ENCODE data around the gene MEIOSIN. TPM values are rescaled to one million over a fixed set of nuclear protein-coding genes. Genes with fewer than 3 reads are reported as not detected.

The MEIOSIN gene
- total RNA-seq, 2 experiments from 2014 or later, result not detected

DNA sequence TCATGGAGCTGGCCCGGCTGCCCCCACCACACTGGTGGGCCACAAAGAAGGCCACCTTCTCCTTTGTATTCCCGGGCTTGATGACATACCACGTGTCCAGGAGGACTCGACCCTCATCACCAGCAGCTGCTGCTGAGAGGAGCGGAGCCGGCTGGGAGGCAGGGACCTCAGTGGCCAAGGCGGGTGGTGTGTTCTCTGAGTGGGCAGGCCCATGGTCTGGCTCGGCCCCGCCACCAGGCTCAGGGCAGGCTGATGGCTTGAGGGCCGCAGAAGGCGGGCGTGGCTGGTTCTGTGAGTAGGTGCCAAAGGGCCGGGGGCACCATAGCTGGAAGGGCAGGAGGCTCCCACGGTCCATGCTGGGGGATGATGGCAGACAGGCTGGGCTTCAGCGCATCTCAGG lies 20.1 kb upstream of the MEIOSIN start:
- peaks cover 33% of the 10 kb centered on the region for H3K4me1 Mint-ChIP-seq (ENCODE audit: low read depth)
- H3K9me3 Mint-ChIP-seq, result no peaks in the 10 kb centered on the region
- DNase-seq, result no peak
- TF ChIP-seq, protein P1, sequence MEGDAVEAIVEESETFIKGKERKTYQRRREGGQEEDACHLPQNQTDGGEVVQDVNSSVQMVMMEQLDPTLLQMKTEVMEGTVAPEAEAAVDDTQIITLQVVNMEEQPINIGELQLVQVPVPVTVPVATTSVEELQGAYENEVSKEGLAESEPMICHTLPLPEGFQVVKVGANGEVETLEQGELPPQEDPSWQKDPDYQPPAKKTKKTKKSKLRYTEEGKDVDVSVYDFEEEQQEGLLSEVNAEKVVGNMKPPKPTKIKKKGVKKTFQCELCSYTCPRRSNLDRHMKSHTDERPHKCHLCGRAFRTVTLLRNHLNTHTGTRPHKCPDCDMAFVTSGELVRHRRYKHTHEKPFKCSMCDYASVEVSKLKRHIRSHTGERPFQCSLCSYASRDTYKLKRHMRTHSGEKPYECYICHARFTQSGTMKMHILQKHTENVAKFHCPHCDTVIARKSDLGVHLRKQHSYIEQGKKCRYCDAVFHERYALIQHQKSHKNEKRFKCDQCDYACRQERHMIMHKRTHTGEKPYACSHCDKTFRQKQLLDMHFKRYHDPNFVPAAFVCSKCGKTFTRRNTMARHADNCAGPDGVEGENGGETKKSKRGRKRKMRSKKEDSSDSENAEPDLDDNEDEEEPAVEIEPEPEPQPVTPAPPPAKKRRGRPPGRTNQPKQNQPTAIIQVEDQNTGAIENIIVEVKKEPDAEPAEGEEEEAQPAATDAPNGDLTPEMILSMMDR (IDR thresholded peaks at IDR 0.05), result no peak
- H3K4me3 Mint-ChIP-seq, result no peak overlapping the region
- no peaks in the 10 kb centered on the region for H3K27me3 Mint-ChIP-seq
- CTCF ChIA-PET, result no interaction called here
- POLR2A ChIA-PET, result interaction anchor here (1.1 to 1.6 kb wide), 3 partner anchors 9 to 19 kb away, joined by 3 to 4 read pairs (median 4); no protein-coding TSS in a partner anchor
- intact Hi-C loops (cut with micrococcal nuclease), result no loop called here
- no peak overlapping the region for H3K27ac Mint-ChIP-seq
- H3K36me3 Mint-ChIP-seq (ENCODE audit: low read depth), result peaks cover 16% of the 10 kb centered on the region
- no peak for ATAC-seq

- DNase-seq (no peak), ATAC-seq (no peak)
- peaks cover 24% of the 10 kb centered on the region for H3K36me3 Mint-ChIP-seq (ENCODE audit: low read depth)
- intact Hi-C loops (cut with micrococcal nuclease), result no loop called here
- peaks cover 39% of the 10 kb centered on the region for H3K4me1 Mint-ChIP-seq (ENCODE audit: low read depth)
- ChIA-PET POLR2A (interaction anchor here (2.0 to 5.1 kb wide), 3 partner anchors 15 to 22 kb away, joined by 6 to 40 read pairs (median 9); partner anchors contain the start of genes QPCTL and SNRPD2), CTCF (interaction anchor here (0.8 to 4.8 kb wide), 6 partner anchors 8 to 102 kb away, joined by 3 to 62 read pairs (median 4); partner anchors contain the start of genes FBXO46, QPCTL and SNRPD2)
- no peaks in the 10 kb centered on the region for H3K9me3 Mint-ChIP-seq
- H3K27ac Mint-ChIP-seq, result peak overlapping the region; percentile 1
- TF ChIP-seq, protein P1 (IDR thresholded peaks at IDR 0.05), result no peak
- H3K27me3 Mint-ChIP-seq, result no peaks in the 10 kb centered on the region
- no peak overlapping the region for H3K4me3 Mint-ChIP-seq
Observed at GRCh38 chr19:45715139-45715538, 18.1 kb upstream of the MEIOSIN start.

DNA sequence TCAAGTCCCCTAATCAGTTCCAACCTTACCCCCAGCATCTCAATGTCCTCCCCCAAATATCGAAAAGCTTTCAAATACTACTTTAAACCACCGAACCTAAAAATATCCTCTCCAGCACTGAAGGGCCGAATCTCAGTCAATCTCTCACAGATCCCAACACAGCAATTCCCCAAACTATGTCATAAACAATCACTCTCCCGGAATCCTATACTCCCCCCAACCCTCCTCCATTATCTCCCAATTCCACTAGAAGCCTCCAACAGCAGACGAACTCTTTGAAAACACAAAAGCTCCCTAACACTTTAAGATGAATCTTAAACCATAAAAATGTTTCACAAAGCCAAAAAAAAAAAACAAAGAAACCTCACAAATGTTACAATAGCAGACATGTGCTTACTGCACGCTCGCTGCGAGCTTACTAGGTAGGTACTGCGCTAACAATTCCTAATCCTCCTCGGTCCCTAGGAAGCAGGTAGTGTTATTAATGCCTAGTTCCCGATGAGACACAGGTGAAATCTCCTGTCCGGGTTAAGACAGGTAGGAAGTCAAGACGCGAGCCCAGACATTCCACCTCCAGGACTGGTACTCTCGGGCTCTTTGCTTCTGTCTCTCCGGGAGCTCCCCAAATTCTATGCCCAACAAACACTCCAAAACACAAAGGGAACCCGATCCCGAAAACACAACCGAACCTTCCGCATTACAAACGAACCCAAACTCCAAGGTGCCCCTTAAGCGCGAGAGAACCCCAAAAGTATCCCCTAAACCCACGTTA lies 16.7 kb upstream of the MEIOSIN start:
- no peak for ATAC-seq
- intact Hi-C loops (cut with micrococcal nuclease), result no loop called here
- H3K4me1 Mint-ChIP-seq (ENCODE audit: low read depth), result peaks cover 33% of the 10 kb centered on the region

GRCh38 chr19:45717131-45717982 lies 15.9 kb upstream of the MEIOSIN start:
- H3K27me3 Mint-ChIP-seq, result no peaks in the 10 kb centered on the region
- TF ChIP-seq, protein P1 (IDR thresholded peaks at IDR 0.05), result no peak
- peaks cover 33% of the 10 kb centered on the region for H3K4me1 Mint-ChIP-seq (ENCODE audit: low read depth)
- peak overlapping the region; percentile 93 for H3K27ac Mint-ChIP-seq
- ChIA-PET POLR2A (interaction anchor here (0.6 to 5.1 kb wide), 10 partner anchors 9 to 76 kb away, joined by 3 to 40 read pairs (median 4); partner anchors contain the start of genes FBXO46, QPCTL and SNRPD2), CTCF (interaction anchor here (0.6 to 4.8 kb wide), 12 partner anchors 8 to 239 kb away, joined by 3 to 62 read pairs (median 4); partner anchors contain the start of genes FBXO46, QPCTL, SIX5 and SNRPD2)
- ATAC-seq, result peak; percentile 97
- peak overlapping the region; percentile 95 for H3K4me3 Mint-ChIP-seq
- intact Hi-C loops (cut with micrococcal nuclease), result no loop called here
- DNase-seq, result peak; percentile 99
- no peaks in the 10 kb centered on the region for H3K9me3 Mint-ChIP-seq
- H3K36me3 Mint-ChIP-seq (ENCODE audit: low read depth), result peaks cover 23% of the 10 kb centered on the region

More for the DNA sequence above, 16.7 kb upstream of the MEIOSIN start:
- CTCF ChIA-PET, result interaction anchor here (0.8 to 4.8 kb wide), 9 partner anchors 9 to 122 kb away, joined by 3 to 62 read pairs (median 5); partner anchors contain the start of genes FBXO46, QPCTL, SIX5 and SNRPD2
- Mint-ChIP-seq H3K36me3 (ENCODE audit: low read depth) (peaks cover 23% of the 10 kb centered on the region), H3K9me3 (no peaks in the 10 kb centered on the region), H3K27me3 (no peaks in the 10 kb centered on the region), H3K27ac (peak overlapping the region; percentile 93), H3K4me3 (peak overlapping the region; percentile 95)
- POLR2A ChIA-PET, result interaction anchor here (0.6 to 5.1 kb wide), 12 partner anchors 10 to 75 kb away, joined by 3 to 40 read pairs (median 4); partner anchors contain the start of genes FBXO46, QPCTL and SNRPD2
- DNase-seq, result peak; percentile 19
- TF ChIP-seq, protein P1 (IDR thresholded peaks at IDR 0.05), result no peak
